ENCODE measurements around the gene TM7SF2.

DNA sequence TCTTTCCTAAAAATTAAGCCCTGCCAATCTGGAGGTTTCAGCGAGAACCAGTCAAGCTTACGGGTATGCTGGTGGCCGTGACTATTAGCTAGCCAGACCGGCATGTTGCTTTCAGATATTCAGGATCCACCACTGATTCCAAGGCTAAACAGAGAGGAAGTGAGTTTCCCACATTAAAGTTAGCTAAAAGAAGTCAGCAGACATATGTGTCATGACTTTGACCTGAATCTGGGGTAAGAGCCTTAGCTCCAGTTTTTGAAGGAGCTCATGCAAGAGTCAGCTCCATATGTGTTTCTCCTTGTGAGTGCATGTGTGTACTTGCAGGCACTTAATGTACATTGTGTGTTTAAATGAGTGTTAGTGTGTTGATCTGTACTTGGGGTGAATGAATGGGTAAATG, 26.2 kb upstream of the TM7SF2 start:
- no peak for TF ChIP-seq POLR2AphosphoS5 (IDR thresholded peaks at IDR 0.05; ENCODE audit: low read depth, low read length)
- TF ChIP-seq, protein P1, sequence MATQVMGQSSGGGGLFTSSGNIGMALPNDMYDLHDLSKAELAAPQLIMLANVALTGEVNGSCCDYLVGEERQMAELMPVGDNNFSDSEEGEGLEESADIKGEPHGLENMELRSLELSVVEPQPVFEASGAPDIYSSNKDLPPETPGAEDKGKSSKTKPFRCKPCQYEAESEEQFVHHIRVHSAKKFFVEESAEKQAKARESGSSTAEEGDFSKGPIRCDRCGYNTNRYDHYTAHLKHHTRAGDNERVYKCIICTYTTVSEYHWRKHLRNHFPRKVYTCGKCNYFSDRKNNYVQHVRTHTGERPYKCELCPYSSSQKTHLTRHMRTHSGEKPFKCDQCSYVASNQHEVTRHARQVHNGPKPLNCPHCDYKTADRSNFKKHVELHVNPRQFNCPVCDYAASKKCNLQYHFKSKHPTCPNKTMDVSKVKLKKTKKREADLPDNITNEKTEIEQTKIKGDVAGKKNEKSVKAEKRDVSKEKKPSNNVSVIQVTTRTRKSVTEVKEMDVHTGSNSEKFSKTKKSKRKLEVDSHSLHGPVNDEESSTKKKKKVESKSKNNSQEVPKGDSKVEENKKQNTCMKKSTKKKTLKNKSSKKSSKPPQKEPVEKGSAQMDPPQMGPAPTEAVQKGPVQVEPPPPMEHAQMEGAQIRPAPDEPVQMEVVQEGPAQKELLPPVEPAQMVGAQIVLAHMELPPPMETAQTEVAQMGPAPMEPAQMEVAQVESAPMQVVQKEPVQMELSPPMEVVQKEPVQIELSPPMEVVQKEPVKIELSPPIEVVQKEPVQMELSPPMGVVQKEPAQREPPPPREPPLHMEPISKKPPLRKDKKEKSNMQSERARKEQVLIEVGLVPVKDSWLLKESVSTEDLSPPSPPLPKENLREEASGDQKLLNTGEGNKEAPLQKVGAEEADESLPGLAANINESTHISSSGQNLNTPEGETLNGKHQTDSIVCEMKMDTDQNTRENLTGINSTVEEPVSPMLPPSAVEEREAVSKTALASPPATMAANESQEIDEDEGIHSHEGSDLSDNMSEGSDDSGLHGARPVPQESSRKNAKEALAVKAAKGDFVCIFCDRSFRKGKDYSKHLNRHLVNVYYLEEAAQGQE (IDR thresholded peaks at IDR 0.05; ENCODE audit: insufficient read depth in 1 of 2, low read depth in 2 of 2, low read length in 2 of 2) = no peak
- no peak for TF ChIP-seq SIN3A (IDR thresholded peaks at IDR 0.05; ENCODE audit: borderline replicate concordance, insufficient read depth, low read length)
- TF ChIP-seq TAF1 (IDR thresholded peaks at IDR 0.05; ENCODE audit: borderline replicate concordance, insufficient read depth, low read length) = no peak
- no peak for TF ChIP-seq FOXP2 (optimal IDR thresholded peaks at IDR 0.05; ENCODE audit: borderline replicate concordance, extremely low read depth, extremely low read length, insufficient read depth)

All from PFSK-1 (cell line).